Measurements from ENCODE around the gene ITM2C.

Gene ITM2C

DNA sequence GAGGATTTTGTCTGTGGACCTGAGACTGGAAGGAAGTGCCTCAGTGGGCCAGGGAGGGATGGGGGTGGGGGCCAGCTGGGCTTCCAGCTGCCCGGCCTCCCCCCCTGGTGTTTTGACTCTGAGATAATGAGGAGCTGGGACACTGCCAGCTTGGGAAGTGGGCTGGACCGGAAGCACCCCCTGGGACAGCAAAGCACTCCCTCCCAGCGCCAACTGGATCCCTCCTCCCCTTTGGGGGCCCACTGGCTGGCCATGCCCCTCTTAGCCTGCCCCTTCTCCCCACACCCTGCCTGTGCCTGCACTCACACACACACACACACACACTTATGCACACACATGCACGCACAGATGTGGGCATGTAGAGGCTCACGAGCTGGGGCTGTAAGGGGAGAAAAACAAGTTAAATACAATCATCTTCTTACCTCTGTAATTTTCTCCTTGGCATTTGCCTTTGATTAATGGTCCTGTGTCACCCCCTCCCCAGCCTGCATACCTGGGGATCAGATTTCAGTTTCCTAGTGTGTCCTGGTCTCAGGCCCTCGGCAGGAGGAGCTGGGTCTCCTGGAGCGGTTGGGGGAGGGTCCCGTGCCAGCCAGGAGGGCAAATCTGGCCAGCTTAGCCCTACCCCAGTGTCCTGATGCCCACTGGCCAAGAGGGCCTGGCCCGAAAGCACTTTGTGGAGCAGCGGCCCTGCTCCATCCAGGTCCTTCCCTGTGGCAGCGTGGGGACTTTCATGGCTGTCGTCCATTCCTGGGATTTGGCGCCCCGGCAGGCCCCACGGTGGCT, 3.6 kb downstream of the ITM2C start:
- H3K4me3 ChIP-seq (ENCODE audit: control insufficient read depth, low read depth, low read length) = no peak overlapping the region
- no peak for DNase-seq (ENCODE audit: low read depth)
- TF ChIP-seq, protein P1, sequence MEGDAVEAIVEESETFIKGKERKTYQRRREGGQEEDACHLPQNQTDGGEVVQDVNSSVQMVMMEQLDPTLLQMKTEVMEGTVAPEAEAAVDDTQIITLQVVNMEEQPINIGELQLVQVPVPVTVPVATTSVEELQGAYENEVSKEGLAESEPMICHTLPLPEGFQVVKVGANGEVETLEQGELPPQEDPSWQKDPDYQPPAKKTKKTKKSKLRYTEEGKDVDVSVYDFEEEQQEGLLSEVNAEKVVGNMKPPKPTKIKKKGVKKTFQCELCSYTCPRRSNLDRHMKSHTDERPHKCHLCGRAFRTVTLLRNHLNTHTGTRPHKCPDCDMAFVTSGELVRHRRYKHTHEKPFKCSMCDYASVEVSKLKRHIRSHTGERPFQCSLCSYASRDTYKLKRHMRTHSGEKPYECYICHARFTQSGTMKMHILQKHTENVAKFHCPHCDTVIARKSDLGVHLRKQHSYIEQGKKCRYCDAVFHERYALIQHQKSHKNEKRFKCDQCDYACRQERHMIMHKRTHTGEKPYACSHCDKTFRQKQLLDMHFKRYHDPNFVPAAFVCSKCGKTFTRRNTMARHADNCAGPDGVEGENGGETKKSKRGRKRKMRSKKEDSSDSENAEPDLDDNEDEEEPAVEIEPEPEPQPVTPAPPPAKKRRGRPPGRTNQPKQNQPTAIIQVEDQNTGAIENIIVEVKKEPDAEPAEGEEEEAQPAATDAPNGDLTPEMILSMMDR (conservative IDR thresholded peaks at IDR 0.05; ENCODE audit: control insufficient read depth, insufficient read depth, low read depth, low read length) = no peak

DNA sequence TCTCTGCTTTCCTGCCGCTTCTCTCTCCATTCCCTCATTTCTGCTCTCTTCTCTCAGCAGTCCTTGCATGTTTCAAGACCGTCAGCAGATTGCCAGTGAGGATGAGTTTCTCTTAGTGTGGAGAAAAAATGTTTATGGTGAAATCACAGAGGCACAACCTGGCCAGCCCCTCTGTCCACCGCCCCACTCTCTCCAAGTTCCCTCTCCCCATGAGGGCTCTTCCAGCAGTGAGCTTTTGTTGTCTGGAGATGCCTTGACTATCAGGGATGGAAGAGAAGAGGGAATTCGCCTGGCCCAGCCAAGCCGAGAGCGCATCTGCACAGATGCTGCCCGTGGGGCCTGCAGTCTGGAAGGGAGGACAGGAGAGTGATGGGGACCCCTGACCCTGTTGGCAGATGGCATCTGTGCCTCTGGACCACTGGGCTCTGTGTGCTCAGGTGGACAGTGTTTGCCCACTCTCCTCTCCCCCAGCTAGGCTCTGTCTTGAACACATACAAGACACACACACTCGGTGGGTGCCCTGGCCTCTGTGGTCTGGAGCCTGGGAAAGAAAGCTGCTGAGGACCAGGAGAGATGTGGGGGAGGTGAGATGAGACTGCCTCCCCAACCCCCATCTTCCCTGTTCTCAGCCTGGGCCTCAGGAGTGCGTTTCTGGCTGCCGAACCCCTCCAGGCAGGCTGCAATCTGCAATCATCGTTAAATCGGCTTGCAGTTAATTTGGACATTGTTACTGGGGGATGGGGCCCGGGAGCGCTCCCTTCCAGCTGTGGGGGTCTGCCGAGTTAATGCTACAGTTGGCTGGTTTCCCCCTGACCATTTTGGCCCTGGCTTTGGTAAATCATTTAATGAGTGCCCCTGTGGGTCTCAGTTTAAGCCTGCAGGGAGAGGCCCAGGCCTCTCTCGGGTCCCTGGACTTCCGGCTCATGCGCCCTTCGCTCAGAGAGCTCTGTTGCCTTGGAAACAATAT, 4.5 kb downstream of the ITM2C start:
- TF ChIP-seq, protein P1 (conservative IDR thresholded peaks at IDR 0.05; ENCODE audit: control insufficient read depth, insufficient read depth, low read depth, low read length) = no peak
- H3K4me3 ChIP-seq (ENCODE audit: control insufficient read depth, low read depth, low read length) = no peak overlapping the region
- DNase-seq (ENCODE audit: low read depth) = no peak

DNA sequence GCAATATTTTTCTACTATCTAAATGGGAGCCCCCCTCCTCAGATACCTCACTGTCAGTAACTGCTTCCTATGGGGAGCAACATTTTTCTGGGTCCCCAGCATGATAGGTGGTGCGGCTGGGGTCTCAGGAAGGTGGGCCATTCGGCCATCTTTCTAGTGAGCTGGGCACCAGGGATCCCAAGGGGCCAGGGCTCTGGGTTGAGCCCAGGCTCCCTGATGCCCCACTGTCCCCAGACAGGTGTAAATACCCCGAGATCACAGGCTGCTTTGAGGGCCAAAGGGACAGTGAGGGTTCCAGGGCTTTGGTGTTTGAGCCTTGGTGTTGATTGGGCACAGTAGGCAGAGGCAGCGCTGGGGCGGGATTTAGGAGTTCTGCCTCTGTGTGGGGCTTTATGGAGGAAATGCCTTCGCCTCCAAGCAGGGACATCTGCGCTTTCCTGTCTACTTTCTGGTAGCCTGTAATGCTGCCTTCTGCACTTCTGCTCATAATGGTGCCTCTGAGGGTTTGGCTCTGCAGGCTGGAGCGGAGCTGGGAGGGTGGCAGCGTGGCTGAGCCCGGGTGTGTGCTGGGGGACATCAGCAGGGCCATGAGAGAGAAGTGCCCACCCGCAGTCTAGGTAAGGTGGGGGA, 5.3 kb downstream of the ITM2C start:
- no peak overlapping the region for H3K4me3 ChIP-seq (ENCODE audit: control insufficient read depth, low read depth, low read length)
- DNase-seq (ENCODE audit: low read depth) = no peak
- TF ChIP-seq, protein P1 (conservative IDR thresholded peaks at IDR 0.05; ENCODE audit: control insufficient read depth, insufficient read depth, low read depth, low read length) = no peak

DNA sequence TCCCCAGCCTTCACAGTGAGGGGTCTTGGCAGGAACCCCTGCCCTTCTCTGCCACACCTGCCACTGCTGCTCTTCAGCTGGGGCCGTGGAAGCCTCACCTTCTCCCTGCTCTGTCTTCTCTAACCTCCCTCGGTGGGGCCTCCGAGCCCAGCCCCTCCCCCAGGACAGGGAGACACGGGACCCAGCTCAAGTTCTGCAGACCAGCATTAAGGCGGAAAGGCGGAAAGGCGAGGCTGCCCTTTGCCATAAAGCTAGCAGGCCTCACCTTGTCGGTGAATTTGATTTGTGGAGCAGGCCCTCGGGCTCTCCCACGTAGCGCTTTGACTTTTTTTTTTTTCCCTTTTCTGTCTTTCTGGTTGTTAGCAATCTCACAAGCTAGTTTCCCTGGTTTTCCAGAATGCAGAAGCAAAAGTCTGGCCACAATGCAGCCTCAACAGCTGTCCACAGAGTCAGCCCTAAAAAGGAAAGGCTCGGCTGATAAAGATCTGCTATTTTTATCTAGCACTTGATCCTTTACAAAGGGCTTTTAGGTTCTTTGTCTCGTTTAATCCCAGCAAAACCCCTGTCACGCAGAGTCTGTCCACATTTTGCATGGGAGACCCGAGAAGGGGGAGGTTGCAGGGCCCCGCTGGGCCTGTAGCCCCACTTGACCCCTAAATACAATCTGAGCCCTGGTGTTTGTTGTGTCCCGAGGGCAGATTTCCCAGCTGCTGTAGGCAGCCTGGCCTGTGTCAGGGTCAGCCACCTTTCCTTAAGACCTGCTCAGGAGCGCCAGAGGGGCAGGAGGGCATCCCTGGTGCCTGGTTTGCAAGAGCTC, 6.0 kb downstream of the ITM2C start:
- no peak for DNase-seq (ENCODE audit: low read depth)
- TF ChIP-seq, protein P1 (conservative IDR thresholded peaks at IDR 0.05; ENCODE audit: control insufficient read depth, insufficient read depth, low read depth, low read length) = no peak
- H3K4me3 ChIP-seq (ENCODE audit: control insufficient read depth, low read depth, low read length) = no peak overlapping the region

DNA sequence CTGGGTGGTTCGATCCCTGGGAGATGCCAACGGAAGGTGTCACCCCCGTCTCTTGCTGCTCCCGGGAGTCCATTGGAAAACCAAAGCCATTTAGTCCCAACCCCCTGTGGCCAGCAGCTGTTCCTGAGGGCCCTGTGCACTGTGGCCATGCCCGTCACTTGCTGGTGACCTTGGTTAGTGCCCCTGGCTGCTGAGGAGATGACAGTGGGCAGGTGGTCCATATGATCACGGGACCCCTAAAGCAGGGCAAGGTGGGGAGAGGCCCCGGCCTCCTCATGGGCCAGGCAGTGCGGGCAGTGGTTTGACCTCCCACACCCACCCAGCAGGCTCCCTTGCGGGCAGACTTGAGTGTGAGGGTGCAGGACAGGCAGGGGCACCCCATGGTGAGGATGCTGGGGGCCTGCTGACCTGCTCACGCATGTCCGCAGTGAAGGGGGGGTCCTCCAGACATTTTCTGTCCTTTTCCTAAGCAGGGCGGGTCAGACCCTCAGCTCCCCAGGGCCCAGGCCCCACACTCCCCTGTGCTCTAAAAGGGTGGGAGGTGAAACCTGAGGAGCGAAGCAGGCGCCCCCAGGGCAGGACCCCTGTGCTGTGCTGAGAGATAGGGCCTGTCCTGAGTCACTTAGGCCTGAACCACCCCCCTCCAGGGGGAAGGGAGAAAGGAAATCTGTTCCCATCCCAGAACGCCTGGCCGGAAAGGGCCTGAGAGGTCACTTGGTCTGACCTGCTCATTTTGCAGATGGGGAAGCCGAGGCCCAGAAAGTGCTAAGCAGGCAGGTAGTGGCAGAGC, 6.8 kb downstream of the ITM2C start:
- TF ChIP-seq, protein P1 (conservative IDR thresholded peaks at IDR 0.05; ENCODE audit: control insufficient read depth, insufficient read depth, low read depth, low read length) = no peak
- no peak overlapping the region for H3K4me3 ChIP-seq (ENCODE audit: control insufficient read depth, low read depth, low read length)
- no peak for DNase-seq (ENCODE audit: low read depth)

Data from fibroblast of mammary gland (primary cell).